Measurements from ENCODE around the gene ZBTB6.
"Not testable (repeated sequence)": the region's sequence is repeated elsewhere in the genome, so short reads cannot be mapped to it uniquely, and the experiment has no call there.

GRCh38 chr9:122906122-122906521 lies 7.0 kb downstream of the ZBTB6 start:
- not testable (repeated sequence) for TF ChIP-seq CREB5 (CRISPR knock-in tag; IDR thresholded peaks at IDR 0.05; ENCODE audit: low read depth); BACH2 (CRISPR knock-in tag; IDR thresholded peaks at IDR 0.05; ENCODE audit: borderline replicate concordance); ZFP3 (CRISPR knock-in tag; IDR thresholded peaks at IDR 0.05); ZFP30 (CRISPR knock-in tag; IDR thresholded peaks at IDR 0.05); PATZ1 (CRISPR knock-in tag; IDR thresholded peaks at IDR 0.05; ENCODE audit: borderline replicate concordance); GLIS3 (CRISPR knock-in tag; IDR thresholded peaks at IDR 0.05); OSR1 (CRISPR knock-in tag; IDR thresholded peaks at IDR 0.05); SNAI2 (CRISPR knock-in tag; IDR thresholded peaks at IDR 0.05); TSHZ2 (CRISPR knock-in tag; IDR thresholded peaks at IDR 0.05); ESRRG (CRISPR knock-in tag; IDR thresholded peaks at IDR 0.05); CSRNP3 (CRISPR knock-in tag; IDR thresholded peaks at IDR 0.05); ISL1 (CRISPR knock-in tag; IDR thresholded peaks at IDR 0.05); ZNF70 (CRISPR knock-in tag; IDR thresholded peaks at IDR 0.05); RARB (CRISPR knock-in tag; IDR thresholded peaks at IDR 0.05)

Data from SK-N-SH treated with all-trans-retinoic acid at 6 μM for 48 hours (cell line).